ENCODE measurements around the gene CD38.

GRCh38 chr4:15881820-15882219, 103.7 kb downstream of the CD38 start:
- no peak for TF ChIP-seq CTCF (IDR thresholded peaks at IDR 0.05)
- no peak for TF ChIP-seq POLR2AphosphoS5 (IDR thresholded peaks at IDR 0.05)
- no peak for TF ChIP-seq POLR2A (IDR thresholded peaks at IDR 0.05)
- no peak for TF ChIP-seq EP300 (IDR thresholded peaks at IDR 0.05; ENCODE audit: low read depth)

All from transverse colon (tissue), 4 donors.